IMR-90 (cell line): ENCODE measurements around the gene RAB6A. TPM values are rescaled to one million over a fixed set of nuclear protein-coding genes. Genes with fewer than 3 reads are reported as not detected.

ENCODE experiments used
- ATAC-seq: fragments of 200-7000 bp; cut with Tn5 transposase; 2 replicates; pipeline ENCODE4 v1.9.1; 2020; ENCODE audit warnings: low read depth, mild to moderate bottlenecking, moderate library complexity
- BruUV-seq: library from RNA; stranded (reverse); fragments of 400-500 nt; replicated peaks from 2 replicates; lab custom pipeline; 2021; lab: Mats Ljungman, UMichigan
- CTCF ChIA-PET: fragments of 300-600 bp; formaldehyde crosslinking; extraction: SDS; loops from one replicate; lab custom pipeline; 2021; ENCODE audit warnings: antibody characterized with exemption; lab: Yijun Ruan, JAX
- POLR2A ChIA-PET: fragments of 300-600 bp; sonication (Branson Sonifier 250); formaldehyde crosslinking; loops from one replicate; lab custom pipeline; 2022; ENCODE audit warnings: antibody characterized with exemption; ENCODE audit not compliant: unreplicated experiment; lab: Charles Lee
- DNase-seq: peaks from one replicate; pipeline ENCODE4 v3.0.0; 2013
- H2AFZ ChIP-seq: replicated peaks from 2 replicates; pipeline ENCODE3; 2013; ENCODE audit warnings: low read length, mild to moderate bottlenecking; ENCODE audit not compliant: poor library complexity
- H2AK5ac ChIP-seq: 2 replicates; pipeline ENCODE4 v1.6.1; 2013; ENCODE audit warnings: low read depth, low read length, inconsistent platforms
- H2AK9ac ChIP-seq: replicated peaks from 2 replicates; pipeline ENCODE3; 2013; ENCODE audit warnings: mild to moderate bottlenecking, low read depth, low read length, moderate library complexity; ENCODE audit not compliant: poor library complexity
- H2BK120ac ChIP-seq: 2 replicates; pipeline ENCODE4 v1.6.1; 2013; ENCODE audit warnings: low read depth, low read length, inconsistent platforms
- H2BK15ac ChIP-seq: 3 replicates; pipeline ENCODE4 v1.6.1; 2013; ENCODE audit warnings: low read depth, low read length, inconsistent platforms
- H2BK20ac ChIP-seq: 2 replicates; pipeline ENCODE4 v1.6.1; 2013; ENCODE audit warnings: low read depth, mild to moderate bottlenecking, inconsistent platforms, low read length, moderate library complexity
- H2BK5ac ChIP-seq: 2 replicates; pipeline ENCODE4 v1.6.1; 2013; ENCODE audit warnings: mild to moderate bottlenecking, low read depth, low read length, inconsistent platforms; ENCODE audit not compliant: poor library complexity, severe bottlenecking
- H3K14ac ChIP-seq: replicated peaks from 2 replicates; pipeline ENCODE4 v1.6.1; 2013; ENCODE audit warnings: low read depth, low read length, inconsistent platforms
- H3K18ac ChIP-seq: 2 replicates; pipeline ENCODE4 v1.6.1; 2013; ENCODE audit warnings: low read depth, low read length, control low read depth
- H3K23ac ChIP-seq: 2 replicates; pipeline ENCODE4 v1.6.1; 2013; ENCODE audit warnings: low read depth, low read length, inconsistent platforms
- H3K27ac ChIP-seq: 2 replicates; pipeline ENCODE4 v1.5.1; 2013; ENCODE audit warnings: mild to moderate bottlenecking, control low read depth, low read length; ENCODE audit not compliant: insufficient read depth
- H3K27me3 ChIP-seq: 2 replicates; pipeline ENCODE4 v1.6.1; 2013; ENCODE audit warnings: low read length; ENCODE audit not compliant: control insufficient read depth, insufficient read depth
- H3K36me3 ChIP-seq: 2 replicates; pipeline ENCODE4 v1.6.1; 2013; ENCODE audit warnings: low read length, mixed read lengths; ENCODE audit not compliant: control insufficient read depth, insufficient read depth
- H3K4ac ChIP-seq: 2 replicates; pipeline ENCODE4 v1.6.1; 2013; ENCODE audit warnings: low read depth, low read length, inconsistent platforms
- H3K4me1 ChIP-seq: 2 replicates; pipeline ENCODE4 v1.6.1; 2013; ENCODE audit warnings: low read length, mixed read lengths; ENCODE audit not compliant: control insufficient read depth, insufficient read depth
- H3K4me2 ChIP-seq: 2 replicates; pipeline ENCODE4 v1.6.1; 2013; ENCODE audit warnings: low read depth, mild to moderate bottlenecking, control low read depth, low read length, moderate library complexity
- H3K4me3 ChIP-seq: 2 replicates; pipeline ENCODE4 v1.5.1; 2013; ENCODE audit warnings: low read depth, mild to moderate bottlenecking, control low read depth, low read length, moderate library complexity; ENCODE audit not compliant: insufficient read depth
- H3K56ac ChIP-seq: 2 replicates; pipeline ENCODE4 v1.6.1; 2013; ENCODE audit warnings: low read length, inconsistent platforms; ENCODE audit not compliant: insufficient read depth; ENCODE audit errors: extremely low read depth
- H3K79me1 ChIP-seq, 2 experiments: 2 replicates each; pipeline ENCODE4 v1.6.1; 2013; ENCODE audit warnings: low read length in 2 of 2, inconsistent platforms in 1 of 2, low read depth in 1 of 2
- H3K9ac ChIP-seq: 2 replicates; pipeline ENCODE4 v1.6.1; 2013; ENCODE audit warnings: low read depth, low read length, control low read depth
- H3K9me1 ChIP-seq: 2 replicates; pipeline ENCODE4 v1.6.1; 2013; ENCODE audit warnings: low read length, inconsistent platforms; ENCODE audit not compliant: insufficient read depth
- H3K9me3 ChIP-seq: 2 replicates; pipeline ENCODE4 v1.6.1; 2013; ENCODE audit warnings: low read length; ENCODE audit not compliant: control insufficient read depth, insufficient read depth
- H4K20me1 ChIP-seq: 2 replicates; pipeline ENCODE4 v1.6.1; 2013; ENCODE audit warnings: low read length, inconsistent platforms; ENCODE audit not compliant: insufficient read depth
- H4K5ac ChIP-seq: 2 replicates; pipeline ENCODE4 v1.6.1; 2013; ENCODE audit warnings: mild to moderate bottlenecking, low read depth, low read length, control low read depth
- H4K8ac ChIP-seq, 2 experiments: 2 replicates each; pipeline ENCODE4 v1.6.1; 2013; ENCODE audit warnings: low read depth in 2 of 2, low read length in 2 of 2, control low read depth in 1 of 2, inconsistent platforms in 1 of 2
- H4K91ac ChIP-seq: 2 replicates; pipeline ENCODE4 v1.6.1; 2013; ENCODE audit warnings: low read depth, low read length, inconsistent platforms; ENCODE audit not compliant: insufficient read depth
- BHLHE40 ChIP-seq: fragments of 150-350 bp; IDR thresholded peaks from 2 replicates; pipeline ENCODE4 v1.6.1; 2016; ENCODE audit warnings: mild to moderate bottlenecking, low read depth, low read length
- CEBPB ChIP-seq: IDR thresholded peaks from 2 replicates; pipeline ENCODE4 v1.6.1; 2012; ENCODE audit warnings: low read depth, low read length, improper control_type of control experiment
- CHD1 ChIP-seq: IDR thresholded peaks from 2 replicates; pipeline ENCODE4 v1.6.1; 2012; ENCODE audit warnings: low read depth, low read length, improper control_type of control experiment
- FOS ChIP-seq: fragments of 150-350 bp; IDR thresholded peaks from 2 replicates; pipeline ENCODE4 v1.6.1; 2016; ENCODE audit warnings: low read depth, low read length
- MAFK ChIP-seq: IDR thresholded peaks from 2 replicates; pipeline ENCODE4 v1.6.1; 2012; ENCODE audit warnings: low read depth, low read length, improper control_type of control experiment
- MAZ ChIP-seq: IDR thresholded peaks from 2 replicates; pipeline ENCODE4 v1.6.1; 2012; ENCODE audit warnings: low read depth, mild to moderate bottlenecking, low read length, improper control_type of control experiment, moderate library complexity, borderline replicate concordance
- MXI1 ChIP-seq: IDR thresholded peaks from 2 replicates; pipeline ENCODE4 v1.6.1; 2012; ENCODE audit warnings: low read depth, mild to moderate bottlenecking, low read length, moderate library complexity, borderline replicate concordance
- NFE2L2 ChIP-seq: fragments of 150-350 bp; IDR thresholded peaks from 2 replicates; pipeline ENCODE4 v1.6.1; 2016; ENCODE audit warnings: low read depth, mild to moderate bottlenecking, low read length
- POLR2A ChIP-seq: IDR thresholded peaks from 2 replicates; pipeline ENCODE4 v1.6.1; 2012; ENCODE audit warnings: mild to moderate bottlenecking, low read depth, low read length
- RAD21 ChIP-seq: IDR thresholded peaks from 2 replicates; pipeline ENCODE4 v1.6.1; 2012; ENCODE audit warnings: low read length, improper control_type of control experiment
- RCOR1 ChIP-seq: IDR thresholded peaks from 2 replicates; pipeline ENCODE4 v1.6.1; 2012; ENCODE audit warnings: mild to moderate bottlenecking, low read length, improper control_type of control experiment; ENCODE audit not compliant: insufficient replicate concordance
- RFX5 ChIP-seq: IDR thresholded peaks from 2 replicates; pipeline ENCODE4 v1.8.0; 2012; ENCODE audit warnings: low read depth, mild to moderate bottlenecking, low read length, moderate library complexity
- SMC3 ChIP-seq: fragments of 150-350 bp; IDR thresholded peaks from 2 replicates; pipeline ENCODE4 v1.6.1; 2016; ENCODE audit warnings: low read depth, mild to moderate bottlenecking, antibody characterized with exemption, low read length, moderate library complexity
- WGBS, 2 experiments: methylation state at CpG; one replicate each; pipeline versions ENCODE4 v1.1.5 to v1.1.7; 2013; ENCODE audit warnings: missing lambda C conversion rate in 2 of 2; ENCODE audit not compliant: insufficient read length in 1 of 2; ENCODE audit errors: extremely low coverage in 2 of 2; 5-methylcytosine and 5-hydroxymethylcytosine counted together
- dilution Hi-C: fragments of 300-500 bp; cut with HindIII; formaldehyde crosslinking; loops from one replicate; pipeline ENCODE4 v1.14.3; 2018; ENCODE audit warnings: low sequenced_read_pairs; ENCODE audit not compliant: unreplicated experiment
- in situ Hi-C: fragments of 300-500 bp; cut with MboI; formaldehyde crosslinking; loops from 3 replicates; pipeline ENCODE4 v1.14.3; 2019; ENCODE audit warnings: low sequenced_read_pairs, inconsistent platforms, mixed read lengths
- intact Hi-C: fragments of 100-400 bp; cut with micrococcal nuclease; formaldehyde crosslinking; loops from 2 replicates; pipeline ENCODE4 v1.10.0; 2022
- polyA plus RNA-seq, 3 experiments: library from polyadenylated mRNA; depleted of rRNA; stranded (reverse); fragments of >200 nt; gene quantifications; 2 replicates each; pipeline ENCODE4 v1.2.3, GENCODE V29; 2012; ENCODE audit warnings: low replicate concordance in 1 of 3
- total RNA-seq: library from RNA; depleted of rRNA; stranded (reverse); fragments of >200 nt; gene quantifications from 2 replicates; pipeline ENCODE4 v1.2.3, GENCODE V29; 2012
- TF ChIP-seq, protein P1 (sequence below): conservative IDR thresholded peaks from 2 replicates; pipeline ENCODE4 v1.5.1; 2012; ENCODE audit warnings: mild to moderate bottlenecking, low read depth, low read length, improper control_type of control experiment
- TF ChIP-seq, protein P2 (sequence below): fragments of 150-350 bp; IDR thresholded peaks from 2 replicates; pipeline ENCODE4 v1.6.1; 2017; ENCODE audit warnings: mild to moderate bottlenecking, antibody characterized with exemption, low read length, low read depth
- TF ChIP-seq, protein P3 (sequence below): fragments of 150-350 bp; IDR thresholded peaks from 2 replicates; pipeline ENCODE4 v1.6.1; 2016; ENCODE audit warnings: low read depth, mild to moderate bottlenecking, low read length, moderate library complexity, borderline replicate concordance

RAB6A gene
- total and polyA plus RNA-seq, 2 of the 4 experiments (the other 2 are of a cell fraction): 65.5 to 81.0 TPM

DNA sequence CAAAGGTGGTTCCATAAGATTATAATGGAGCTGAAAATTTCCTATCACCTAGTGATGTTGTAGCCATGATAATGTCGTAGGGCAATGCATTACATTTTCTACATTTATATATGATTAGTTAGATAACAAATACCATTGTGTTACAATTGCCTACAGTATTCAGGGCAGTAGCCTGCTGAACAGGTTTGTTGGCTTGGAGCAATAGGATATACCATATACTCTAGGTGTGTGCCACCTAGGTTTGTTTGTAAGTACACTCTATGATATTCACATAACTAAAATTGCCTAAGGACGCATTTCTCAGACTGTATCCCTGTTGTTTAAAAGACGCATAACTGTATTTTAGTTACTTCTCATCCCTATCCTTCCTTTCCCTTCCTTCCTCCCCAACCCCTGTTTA is 100.9 kb downstream of the RAB6A start:
- H3K36me3 ChIP-seq: no peaks in the 10 kb centered on the region
- H3K9me1 ChIP-seq: peaks cover 9% of the 10 kb centered on the region; the same call in 1 of the 2 replicates
- H3K9me3 ChIP-seq: no peaks in the 10 kb centered on the region
- H2BK15ac ChIP-seq: no peak overlapping the region
- POLR2A ChIA-PET: no interaction called here
- no peaks in the 10 kb centered on the region for H3K79me1 ChIP-seq
- no peak overlapping the region for H3K14ac ChIP-seq
- no peak overlapping the region for H3K4me3 ChIP-seq
- H3K27me3 ChIP-seq: no peaks in the 10 kb centered on the region
- H3K18ac ChIP-seq: no peak overlapping the region
- H3K4me1 ChIP-seq: peaks cover 3% of the 10 kb centered on the region; the same call in 1 of the 2 replicates
- no peak overlapping the region for H3K4ac ChIP-seq
- WGBS, 2 experiments: no CpG with 5 or more reads among the region's 3 CpGs
- H2AK9ac ChIP-seq: no peak overlapping the region
- H3K23ac ChIP-seq: no peak overlapping the region
- CTCF ChIA-PET: interaction anchor here (0.8 to 4.8 kb wide), 6 partner anchors 34 to 272 kb away, joined by 3 to 31 read pairs (median 8); no protein-coding TSS in a partner anchor
- H2AK5ac ChIP-seq: no peak overlapping the region
- H2AFZ ChIP-seq: no peak overlapping the region
- dilution Hi-C loops: no loop called here
- no peak overlapping the region for H3K4me2 ChIP-seq
- no peak overlapping the region for H3K9ac ChIP-seq
- no TSS peak for BruUV-seq
- intact Hi-C loops: loop anchor here (2.0 kb wide), 1 partner anchor 353 kb away; no protein-coding TSS in a partner anchor
- H3K27ac ChIP-seq: no peak overlapping the region
- no peak overlapping the region for H3K56ac ChIP-seq
- DNase-seq (no peak), ATAC-seq (no peak)
- no peaks in the 10 kb centered on the region for H4K20me1 ChIP-seq
- H2BK120ac ChIP-seq: no peak overlapping the region
- no peak overlapping the region for H2BK20ac ChIP-seq
- no peak overlapping the region for H4K8ac ChIP-seq
- no peak overlapping the region for H4K91ac ChIP-seq
- in situ Hi-C loops: loop anchor here (5.0 kb wide), 2 partner anchors 33 to 258 kb away; no protein-coding TSS in a partner anchor
- TF ChIP-seq, protein P1, sequence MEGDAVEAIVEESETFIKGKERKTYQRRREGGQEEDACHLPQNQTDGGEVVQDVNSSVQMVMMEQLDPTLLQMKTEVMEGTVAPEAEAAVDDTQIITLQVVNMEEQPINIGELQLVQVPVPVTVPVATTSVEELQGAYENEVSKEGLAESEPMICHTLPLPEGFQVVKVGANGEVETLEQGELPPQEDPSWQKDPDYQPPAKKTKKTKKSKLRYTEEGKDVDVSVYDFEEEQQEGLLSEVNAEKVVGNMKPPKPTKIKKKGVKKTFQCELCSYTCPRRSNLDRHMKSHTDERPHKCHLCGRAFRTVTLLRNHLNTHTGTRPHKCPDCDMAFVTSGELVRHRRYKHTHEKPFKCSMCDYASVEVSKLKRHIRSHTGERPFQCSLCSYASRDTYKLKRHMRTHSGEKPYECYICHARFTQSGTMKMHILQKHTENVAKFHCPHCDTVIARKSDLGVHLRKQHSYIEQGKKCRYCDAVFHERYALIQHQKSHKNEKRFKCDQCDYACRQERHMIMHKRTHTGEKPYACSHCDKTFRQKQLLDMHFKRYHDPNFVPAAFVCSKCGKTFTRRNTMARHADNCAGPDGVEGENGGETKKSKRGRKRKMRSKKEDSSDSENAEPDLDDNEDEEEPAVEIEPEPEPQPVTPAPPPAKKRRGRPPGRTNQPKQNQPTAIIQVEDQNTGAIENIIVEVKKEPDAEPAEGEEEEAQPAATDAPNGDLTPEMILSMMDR: no peak
- TF ChIP-seq CHD1 (no peak), RFX5 (no peak), SMC3 (no peak), BHLHE40 (no peak), RCOR1 (no peak), MAZ (no peak), MXI1 (no peak), MAFK (no peak), NFE2L2 (no peak), POLR2A (no peak), CEBPB (no peak), RAD21 (no peak), FOS (no peak)
- TF ChIP-seq, protein P2, sequence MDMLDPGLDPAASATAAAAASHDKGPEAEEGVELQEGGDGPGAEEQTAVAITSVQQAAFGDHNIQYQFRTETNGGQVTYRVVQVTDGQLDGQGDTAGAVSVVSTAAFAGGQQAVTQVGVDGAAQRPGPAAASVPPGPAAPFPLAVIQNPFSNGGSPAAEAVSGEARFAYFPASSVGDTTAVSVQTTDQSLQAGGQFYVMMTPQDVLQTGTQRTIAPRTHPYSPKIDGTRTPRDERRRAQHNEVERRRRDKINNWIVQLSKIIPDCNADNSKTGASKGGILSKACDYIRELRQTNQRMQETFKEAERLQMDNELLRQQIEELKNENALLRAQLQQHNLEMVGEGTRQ: no peak
- TF ChIP-seq, protein P3, sequence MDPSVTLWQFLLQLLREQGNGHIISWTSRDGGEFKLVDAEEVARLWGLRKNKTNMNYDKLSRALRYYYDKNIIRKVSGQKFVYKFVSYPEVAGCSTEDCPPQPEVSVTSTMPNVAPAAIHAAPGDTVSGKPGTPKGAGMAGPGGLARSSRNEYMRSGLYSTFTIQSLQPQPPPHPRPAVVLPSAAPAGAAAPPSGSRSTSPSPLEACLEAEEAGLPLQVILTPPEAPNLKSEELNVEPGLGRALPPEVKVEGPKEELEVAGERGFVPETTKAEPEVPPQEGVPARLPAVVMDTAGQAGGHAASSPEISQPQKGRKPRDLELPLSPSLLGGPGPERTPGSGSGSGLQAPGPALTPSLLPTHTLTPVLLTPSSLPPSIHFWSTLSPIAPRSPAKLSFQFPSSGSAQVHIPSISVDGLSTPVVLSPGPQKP: no peak
- H4K5ac ChIP-seq: no peak overlapping the region
- H2BK5ac ChIP-seq: no peak overlapping the region
